ENCODE data around the gene LPAR5. TPM values are rescaled to one million over a fixed set of nuclear protein-coding genes. Genes with fewer than 3 reads are reported as not detected.

Gene LPAR5
- total RNA-seq, 1 experiment from 2014 or later = 2.3 TPM

DNA sequence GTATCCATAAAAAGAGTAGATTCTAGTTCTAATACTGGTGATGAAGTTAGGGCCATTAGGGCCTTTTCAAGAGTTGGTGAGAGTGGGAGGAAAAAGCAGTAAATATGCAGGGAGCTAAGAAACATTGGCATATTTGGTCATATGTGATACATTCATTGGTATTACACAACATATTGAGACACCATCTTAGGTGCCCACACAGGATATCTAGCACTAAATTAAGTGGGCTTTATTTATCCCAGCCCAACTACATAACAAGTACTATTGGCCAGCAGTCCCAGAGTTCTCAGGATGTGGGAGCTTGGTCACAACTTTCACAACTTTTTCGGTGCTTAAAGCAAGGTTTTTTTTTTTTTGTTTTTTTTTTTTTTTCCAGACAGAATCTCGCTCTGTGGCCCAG, 29.1 kb upstream of the LPAR5 start:
- Histone ChIP-seq H3K27me3 (ENCODE audit: low read length) (no peaks in the 10 kb centered on the region), H3K9ac (ENCODE audit: low read length) (no peak overlapping the region), H3K27ac (ENCODE audit: low read length) (no peak overlapping the region), H3K9me3 (ENCODE audit: low read length) (no peaks in the 10 kb centered on the region), H4K20me1 (ENCODE audit: low read length) (no peaks in the 10 kb centered on the region), H3K9me2 (replicated peaks; ENCODE audit: low read length) (no peaks in the 10 kb centered on the region), H3K36me3 (ENCODE audit: low read depth, low read length) (peaks cover 13% of the 10 kb centered on the region; the same call in 1 of the 2 replicates), H3K4me3 (ENCODE audit: low read length) (no peak overlapping the region), H3K79me2 (ENCODE audit: low read length) (peaks cover 11% of the 10 kb centered on the region), H3K4me1 (ENCODE audit: insufficient read depth, low read length) (peaks cover 8% of the 10 kb centered on the region; the same call in 1 of the 2 replicates), H3F3A (ENCODE audit: low read length, unreplicated experiment) (no peaks in the 10 kb centered on the region), H3K4me2 (ENCODE audit: low read length) (no peak overlapping the region), H2AFZ (ENCODE audit: low read length) (no peak overlapping the region)
- no TSS peak for BruUV-seq (replicated peaks)
- intact Hi-C loops (cut with micrococcal nuclease) = loop anchor here (5.0 kb wide), 1 partner anchor 48 kb away; no protein-coding TSS in a partner anchor
- ChIA-PET POLR2A (ENCODE audit: unreplicated experiment) (interaction anchor here (0.5 to 0.6 kb wide), 2 partner anchors 25 to 277 kb away, joined by 7 to 9 read pairs; partner anchors contain the start of gene ZNF384), CTCF (no interaction called here)
- ATAC-seq (no peak), DNase-seq (no peak)
- TF ChIP-seq, protein P1, sequence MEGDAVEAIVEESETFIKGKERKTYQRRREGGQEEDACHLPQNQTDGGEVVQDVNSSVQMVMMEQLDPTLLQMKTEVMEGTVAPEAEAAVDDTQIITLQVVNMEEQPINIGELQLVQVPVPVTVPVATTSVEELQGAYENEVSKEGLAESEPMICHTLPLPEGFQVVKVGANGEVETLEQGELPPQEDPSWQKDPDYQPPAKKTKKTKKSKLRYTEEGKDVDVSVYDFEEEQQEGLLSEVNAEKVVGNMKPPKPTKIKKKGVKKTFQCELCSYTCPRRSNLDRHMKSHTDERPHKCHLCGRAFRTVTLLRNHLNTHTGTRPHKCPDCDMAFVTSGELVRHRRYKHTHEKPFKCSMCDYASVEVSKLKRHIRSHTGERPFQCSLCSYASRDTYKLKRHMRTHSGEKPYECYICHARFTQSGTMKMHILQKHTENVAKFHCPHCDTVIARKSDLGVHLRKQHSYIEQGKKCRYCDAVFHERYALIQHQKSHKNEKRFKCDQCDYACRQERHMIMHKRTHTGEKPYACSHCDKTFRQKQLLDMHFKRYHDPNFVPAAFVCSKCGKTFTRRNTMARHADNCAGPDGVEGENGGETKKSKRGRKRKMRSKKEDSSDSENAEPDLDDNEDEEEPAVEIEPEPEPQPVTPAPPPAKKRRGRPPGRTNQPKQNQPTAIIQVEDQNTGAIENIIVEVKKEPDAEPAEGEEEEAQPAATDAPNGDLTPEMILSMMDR (conservative IDR thresholded peaks at IDR 0.05; ENCODE audit: low read depth, low read length) = no peak
- TF ChIP-seq EZH2phosphoT487 (IDR thresholded peaks at IDR 0.05; ENCODE audit: borderline replicate concordance, low read length) (no peak), EZH2 (IDR thresholded peaks at IDR 0.05; ENCODE audit: low read length, unreplicated experiment) (no peak)

DNA sequence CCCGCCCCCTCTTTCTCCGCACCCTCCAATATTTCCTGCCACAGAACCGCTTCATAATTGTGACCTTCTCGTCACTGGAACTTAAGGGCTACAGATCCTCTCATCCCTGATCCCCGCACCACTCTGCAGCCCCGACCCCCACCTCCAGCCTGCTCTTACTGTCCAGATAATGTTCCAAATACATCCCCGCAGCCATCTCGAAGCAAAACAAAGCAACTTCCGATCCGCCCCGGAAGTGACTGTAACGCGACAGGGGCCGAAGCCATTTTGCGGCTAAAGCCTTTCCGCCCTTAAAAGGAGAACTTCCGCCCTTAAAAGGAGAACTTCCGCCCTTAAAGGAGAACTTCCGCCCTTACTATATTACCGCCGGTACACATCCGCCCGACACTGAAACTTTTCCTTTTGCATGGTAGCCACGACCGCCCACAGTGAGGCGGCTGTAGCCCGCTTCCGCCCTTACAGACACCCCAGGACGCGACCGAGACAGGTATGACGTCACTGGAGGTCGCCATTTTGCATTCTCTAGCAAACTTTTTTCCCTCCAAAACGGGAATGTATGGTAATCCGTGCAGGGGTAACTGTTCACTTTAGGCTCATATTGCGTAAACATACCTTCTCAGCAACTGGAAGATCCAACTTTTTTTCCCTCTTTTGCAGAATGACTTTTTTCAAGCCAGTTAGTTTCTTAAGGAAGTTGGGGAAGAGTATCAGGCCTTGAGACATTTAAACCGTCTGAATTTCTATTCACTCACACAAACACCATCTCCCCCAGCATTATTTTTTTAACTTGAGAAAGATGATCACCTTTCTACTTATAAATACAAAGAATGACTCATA, 27.4 kb upstream of the LPAR5 start, which contains the start of gene ING4:
ING4 (minus strand) TSS at position 214 of the 837 bp plus-strand sequence; CDS start at position 196, 18 bp downstream.
- BruUV-seq (replicated peaks) = TSS peak; percentile 75

More for the DNA sequence above, 27.4 kb upstream of the LPAR5 start, which contains the start of gene ING4:
- peak within 1 kb of the TSS; percentile 75 for H3K4me3 ChIP-seq (ENCODE audit: low read length)
- H3K27me3 ChIP-seq (ENCODE audit: low read length) = no peaks in the 10 kb centered on the region
- DNase-seq (peak; percentile 97), ATAC-seq (peak; percentile 99)
- POLR2A ChIA-PET (ENCODE audit: unreplicated experiment) = no interaction called here
- H3K79me2 ChIP-seq (ENCODE audit: low read length) = peaks cover 11% of the 10 kb centered on the region
- H3K9me3 ChIP-seq (ENCODE audit: low read length) = no peaks in the 10 kb centered on the region
- no peaks in the 10 kb centered on the region for H4K20me1 ChIP-seq (ENCODE audit: low read length)
- intact Hi-C loops (cut with micrococcal nuclease) = loop anchor here (1.0 to 5.0 kb wide), 2 partner anchors 26 to 46 kb away; partner anchors contain the start of gene ZNF384
- H3K9ac ChIP-seq (ENCODE audit: low read length) = peak within 1 kb of the TSS; percentile 69
- peak within 1 kb of the TSS; percentile 45 for H3K27ac ChIP-seq (ENCODE audit: low read length)
- peaks cover 8% of the 10 kb centered on the region; the same call in 1 of the 2 replicates for H3K4me1 ChIP-seq (ENCODE audit: insufficient read depth, low read length)
- CTCF ChIA-PET = no interaction called here
- H3K4me2 ChIP-seq (ENCODE audit: low read length) = peak within 1 kb of the TSS; percentile 91
- no peaks in the 10 kb centered on the region for H3K9me2 ChIP-seq (replicated peaks; ENCODE audit: low read length)
- no peak for TF ChIP-seq EZH2phosphoT487 (IDR thresholded peaks at IDR 0.05; ENCODE audit: borderline replicate concordance, low read length)
- TF ChIP-seq EZH2 (IDR thresholded peaks at IDR 0.05; ENCODE audit: low read length, unreplicated experiment) = no peak
- TF ChIP-seq, protein P1 (conservative IDR thresholded peaks at IDR 0.05; ENCODE audit: low read depth, low read length) = no peak
- H3F3A ChIP-seq (ENCODE audit: low read length, unreplicated experiment) = no peaks in the 10 kb centered on the region
- peaks cover 4% of the 10 kb centered on the region; the same call in 1 of the 2 replicates for H3K36me3 ChIP-seq (ENCODE audit: low read depth, low read length)
- peak within 1 kb of the TSS; percentile 81 for H2AFZ ChIP-seq (ENCODE audit: low read length)

Measured in PC-3 (cell line).